Stimulated activated CD4-positive, alpha-beta T cell treated with anti-CD3 and anti-CD28 coated beads, Interleukin-12 subunit alpha, Interleukin-12 subunit beta, amount 100 ng/mL, for 4 hours (primary cell): ENCODE measurements around the gene INO80.
A peak's percentile ranks its signal among the peaks of the same experiment; 100 is the strongest.
"Not testable (repeated sequence)": the region's sequence is repeated elsewhere in the genome, so short reads cannot be mapped to it uniquely, and the experiment has no call there.

ENCODE experiments used
- DNase-seq: peaks from one replicate; pipeline ENCODE4 v3.0.0-alpha.2; 2020

The INO80 gene

GRCh38 chr15:40960925-40961324 is 155.2 kb downstream of the INO80 start:
- no peak for DNase-seq

GRCh38 chr15:40960151-40960885 is 155.8 kb downstream of the INO80 start:
- DNase-seq: no peak

DNA sequence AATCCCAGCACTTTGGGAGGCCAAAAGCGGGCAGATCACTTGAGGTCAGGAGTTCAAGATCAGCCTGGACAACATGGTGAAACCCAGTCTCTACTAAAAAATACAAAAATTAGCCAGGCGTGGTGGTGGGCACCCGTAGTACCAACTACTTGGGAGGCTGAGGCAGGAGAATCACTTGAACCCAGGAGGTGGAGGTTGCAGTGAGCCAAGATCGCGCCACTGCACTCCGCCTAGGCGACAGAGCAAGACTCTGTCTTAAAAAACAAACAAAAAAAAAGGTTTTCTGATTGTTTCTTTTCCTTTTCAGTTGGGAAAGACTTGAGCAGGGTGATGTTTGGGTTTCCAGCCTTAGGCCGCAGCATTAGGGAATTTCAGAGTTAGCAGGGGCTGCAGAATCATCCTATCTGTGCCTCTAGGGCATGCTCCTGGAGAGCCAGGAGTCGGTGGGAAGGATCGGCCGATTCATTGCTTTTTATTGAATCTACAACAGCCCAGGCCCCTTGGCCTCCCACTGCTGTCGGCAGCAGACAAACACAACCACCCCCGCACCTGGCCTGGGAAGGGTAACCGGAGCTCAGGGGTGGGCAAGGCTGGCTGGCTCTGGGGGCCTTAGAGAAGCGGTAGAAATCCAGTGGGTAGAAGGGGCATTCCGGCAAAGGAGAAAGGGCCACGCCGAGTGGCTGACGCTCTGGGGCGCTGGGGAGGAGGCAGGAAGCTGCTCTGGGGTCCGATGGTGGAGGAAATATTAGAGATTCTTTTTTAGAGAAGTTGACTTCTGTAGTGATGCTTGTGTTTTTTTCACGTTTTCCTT is 156.5 kb downstream of the INO80 start:
- no peak for DNase-seq

DNA sequence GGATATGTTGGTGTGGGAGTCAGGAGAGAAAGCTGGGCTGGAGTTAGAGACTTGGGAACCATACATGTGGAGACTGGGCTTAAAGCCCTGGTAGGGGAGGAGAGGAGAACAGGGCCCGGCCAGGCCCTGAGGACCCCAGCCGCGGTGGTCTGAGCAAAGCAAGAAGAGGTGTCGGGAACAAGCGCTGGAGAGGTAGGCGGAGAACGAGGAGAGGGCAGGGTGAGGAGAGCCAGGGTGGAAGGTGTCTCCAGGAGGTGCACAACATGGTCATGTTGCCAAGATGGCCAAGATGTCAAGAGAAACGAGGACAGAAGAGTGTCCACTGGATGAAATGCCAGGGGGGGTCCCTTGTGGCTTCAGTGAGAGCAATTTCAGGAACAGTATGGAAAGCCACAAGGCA is 157.4 kb downstream of the INO80 start:
- no peak for DNase-seq

DNA sequence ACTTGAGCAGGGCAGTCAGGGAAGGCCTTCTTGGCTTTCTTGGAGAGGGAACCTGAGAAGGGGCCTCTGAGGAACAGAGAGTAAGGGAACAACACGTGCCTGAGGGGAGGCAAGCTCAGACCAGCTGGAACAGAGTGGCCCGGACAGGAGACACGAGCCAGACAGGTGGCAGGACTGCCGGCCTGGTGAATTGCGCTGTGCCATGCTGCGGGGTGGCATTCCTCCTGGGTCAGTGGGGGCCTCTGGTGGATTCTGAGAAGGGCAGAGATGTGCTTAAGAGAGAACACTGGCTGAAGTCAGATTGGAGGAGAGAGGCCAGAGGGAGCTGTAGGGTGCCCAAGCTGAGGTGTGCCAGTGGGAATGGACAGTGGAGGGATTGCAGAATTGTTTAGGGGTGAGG is 157.9 kb downstream of the INO80 start:
- no peak for DNase-seq

- DNase-seq: no peak
Measured at GRCh38 chr15:40957581-40958051, 158.5 kb downstream of the INO80 start.

DNA sequence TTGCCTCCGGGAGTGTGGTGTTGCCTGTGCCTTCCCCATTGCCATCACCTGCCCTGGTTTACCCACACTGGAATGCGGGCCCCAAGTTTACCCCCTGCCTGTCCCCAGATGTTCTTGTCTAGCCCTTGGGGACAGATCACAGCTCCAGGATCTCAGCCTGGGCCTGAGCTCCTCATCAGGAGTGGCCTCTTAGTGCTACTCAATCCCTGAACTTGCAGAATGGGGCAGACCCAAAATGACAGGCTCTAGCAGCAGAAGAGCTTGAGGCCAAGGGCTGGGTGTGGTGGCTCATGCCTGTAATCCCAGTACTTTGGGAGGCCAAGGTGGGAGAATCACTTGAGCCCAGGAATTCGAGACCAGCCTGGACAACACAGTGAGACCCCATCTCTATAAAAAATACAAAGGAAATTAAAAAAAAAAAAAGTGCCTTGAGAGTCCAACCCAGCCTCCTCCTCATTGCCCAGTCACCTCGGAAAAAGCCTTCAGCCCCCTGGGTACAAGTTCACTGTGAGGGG is 159.0 kb downstream of the INO80 start:
- DNase-seq: no peak

GRCh38 chr15:40956541-40956982 is 159.5 kb downstream of the INO80 start:
- no peak for DNase-seq

GRCh38 chr15:40955930-40956540 is 160.0 kb downstream of the INO80 start:
- DNase-seq: no peak

- DNase-seq: no peak
Measured at GRCh38 chr15:40955141-40955903, 160.8 kb downstream of the INO80 start.

DNA sequence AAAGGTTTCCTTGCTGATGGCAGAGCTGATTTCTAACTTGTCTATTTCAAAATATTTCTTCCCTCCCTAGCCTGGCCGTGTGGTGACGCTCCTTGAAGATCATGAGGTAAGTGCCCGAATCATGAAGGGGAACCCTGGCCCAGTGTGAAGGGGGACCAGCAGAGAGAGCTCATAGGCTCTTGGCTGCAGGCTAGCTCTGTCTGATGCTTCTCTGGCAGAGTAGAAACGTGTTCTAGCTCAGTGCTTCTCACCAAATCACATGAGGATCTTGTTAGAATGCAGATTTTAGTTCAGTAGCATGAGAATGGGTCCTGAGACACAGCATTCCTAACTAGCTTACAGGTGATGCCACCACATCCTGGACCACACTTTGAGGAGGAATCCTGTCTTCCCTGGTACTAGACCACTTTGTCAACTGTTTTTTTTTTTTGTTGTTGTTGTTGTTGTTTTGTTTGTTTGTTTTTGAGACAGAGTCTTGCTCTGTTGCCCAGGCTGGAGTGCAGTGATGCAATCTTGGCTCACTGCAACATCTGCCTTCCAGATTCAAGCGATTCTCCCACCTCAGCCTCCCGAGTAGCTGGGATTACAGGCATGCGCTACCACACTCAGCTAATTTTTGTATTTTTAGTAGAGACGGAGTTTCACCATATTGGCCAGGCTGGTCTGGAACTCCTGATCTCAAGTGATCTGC is 161.8 kb downstream of the INO80 start:
- DNase-seq: not testable (repeated sequence)

GRCh38 chr15:40953713-40954074 is 162.4 kb downstream of the INO80 start:
- DNase-seq: no peak

DNA sequence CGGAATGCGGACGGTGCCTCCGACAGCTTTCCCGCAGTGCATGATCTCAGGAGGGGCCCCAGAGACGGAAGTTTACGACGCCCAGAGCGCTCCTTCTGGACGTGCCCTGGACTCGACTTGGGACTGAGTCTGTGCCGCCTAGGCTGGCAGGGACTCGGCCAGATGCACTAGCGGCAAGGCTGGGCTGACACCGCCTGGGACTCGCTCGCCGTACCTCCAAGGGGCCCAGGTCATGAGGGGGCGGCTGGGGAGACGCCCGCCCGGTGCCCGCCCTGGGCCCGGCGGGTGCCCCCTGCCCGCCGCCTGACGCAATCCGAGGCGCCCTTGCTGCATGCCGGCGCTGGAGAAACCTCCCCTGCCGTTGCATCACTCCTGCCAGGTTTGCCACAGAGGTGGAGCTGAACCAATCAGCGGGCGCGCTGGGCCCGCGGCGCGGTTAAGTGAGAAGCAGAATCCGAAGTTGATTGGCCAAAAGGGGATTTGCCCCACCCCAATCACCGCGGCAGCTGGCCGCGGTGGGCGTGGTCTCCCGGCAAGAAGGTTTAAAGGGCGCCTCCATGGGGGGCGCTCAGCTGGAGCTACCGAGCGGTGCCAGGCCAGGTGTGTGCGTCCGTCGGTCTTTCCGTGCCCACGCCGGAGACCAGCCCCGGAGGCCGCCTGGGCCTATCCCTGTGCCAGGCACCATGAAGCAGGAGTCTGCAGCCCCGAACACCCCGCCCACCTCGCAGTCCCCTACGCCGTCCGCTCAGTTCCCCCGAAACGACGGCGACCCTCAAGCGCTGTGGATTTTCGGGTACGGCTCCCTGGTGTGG is 163.0 kb downstream of the INO80 start, which contains the start of gene CHAC1:
Gene CHAC1 (plus strand): TSS at position 571 of the 812 bp plus-strand sequence. CDS start 113 bp downstream, at position 684.
- DNase-seq: peak; percentile 94

- no peak for DNase-seq
Measured at GRCh38 chr15:40952301-40952900, 163.7 kb downstream of the INO80 start.

GRCh38 chr15:40951764-40952163 is 164.3 kb downstream of the INO80 start:
- DNase-seq: no peak

GRCh38 chr15:40949756-40950207 is 166.3 kb downstream of the INO80 start:
- no peak for DNase-seq

DNA sequence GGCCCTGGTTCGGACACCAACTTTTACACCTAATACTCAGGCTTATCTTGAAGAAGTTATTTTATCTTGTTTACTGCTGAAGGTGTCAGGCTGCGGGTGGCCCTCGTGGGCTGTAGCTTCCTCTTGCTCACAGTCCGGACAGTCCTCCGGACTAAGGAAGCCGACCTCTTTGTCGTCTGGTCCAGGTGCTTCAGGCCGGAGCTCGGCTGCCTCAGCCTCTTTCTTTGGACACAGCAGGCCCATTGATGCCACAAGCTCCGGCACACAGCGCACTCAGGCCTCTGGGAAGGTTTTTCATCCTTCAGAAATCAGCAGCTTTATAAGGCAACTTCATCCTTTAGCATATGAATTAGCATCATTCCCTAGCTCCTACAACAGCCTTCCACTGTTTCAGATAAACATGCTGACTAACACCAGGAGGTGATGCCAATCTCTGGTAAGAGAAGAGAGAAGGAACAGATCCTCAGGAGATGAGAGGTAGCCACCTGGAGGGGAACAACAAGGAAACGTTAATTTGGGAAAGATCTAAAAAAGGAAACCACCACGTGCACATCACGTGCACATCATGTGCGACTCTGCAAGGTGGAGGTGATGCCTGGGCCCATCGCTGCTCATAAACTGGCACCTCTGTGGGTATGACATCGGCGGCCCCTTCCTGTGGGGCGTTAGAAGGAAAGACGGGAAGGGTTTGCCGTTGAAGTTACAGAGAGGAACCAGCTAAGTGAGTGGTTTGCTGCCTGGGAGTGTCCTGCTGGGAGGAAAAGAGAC is 167.2 kb downstream of the INO80 start:
- DNase-seq: no peak

GRCh38 chr15:40944510-40945296 is 171.4 kb downstream of the INO80 start:
- DNase-seq: no peak
